ENCODE data around the gene RNASE12. TPM values are rescaled to one million over a fixed set of nuclear protein-coding genes. Genes with fewer than 3 reads are reported as not detected.

RNASE12 gene
- total and polyA plus RNA-seq, 9 of the 15 experiments (the other 6 are each of a cell fraction or from before 2014, with no cell fraction given): 0.24 TPM; not detected in 8

DNA sequence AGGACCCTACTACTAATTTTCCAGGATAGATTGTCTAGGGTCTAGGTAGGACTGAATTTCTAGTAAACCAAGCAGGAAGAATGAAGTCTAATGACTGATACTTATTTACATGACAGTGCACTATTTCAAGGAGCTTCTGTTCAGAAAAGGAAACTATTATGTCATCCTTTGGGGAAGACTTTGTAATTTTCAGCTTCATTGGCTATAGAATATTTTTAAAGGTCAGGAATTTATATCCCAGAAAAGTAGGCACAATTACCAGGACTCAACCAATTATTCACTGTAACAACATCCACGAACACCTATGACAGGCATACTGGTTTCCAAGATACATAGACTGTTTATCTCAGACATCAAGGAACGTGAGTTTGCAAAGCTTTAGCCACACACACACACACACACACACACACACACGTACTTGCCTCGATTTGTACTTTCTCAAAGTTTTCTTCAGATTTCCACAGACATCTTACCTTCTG is 27.1 kb upstream of the RNASE12 start (continued):
- TF ChIP-seq MLX (CRISPR knock-in tag; conservative IDR thresholded peaks at IDR 0.05) (no peak), ZKSCAN8 (CRISPR knock-in tag; IDR thresholded peaks at IDR 0.05) (no peak), KDM2B (CRISPR knock-in tag; IDR thresholded peaks at IDR 0.05) (no peak), RBM22 (IDR thresholded peaks at IDR 0.05; ENCODE audit: low read depth, low read length, poor library complexity, severe bottlenecking) (no peak), BCL6 (CRISPR knock-in tag; IDR thresholded peaks at IDR 0.05) (no peak), NUFIP1 (IDR thresholded peaks at IDR 0.05; ENCODE audit: partially characterized antibody) (no peak), NFIX (CRISPR knock-in tag; IDR thresholded peaks at IDR 0.05; ENCODE audit: low read depth) (no peak), ZNF311 (CRISPR knock-in tag; IDR thresholded peaks at IDR 0.05) (no peak), ZEB2 (IDR thresholded peaks at IDR 0.05) (peak; percentile 13; the same call in 1 of the 2 replicates), RBM25 (IDR thresholded peaks at IDR 0.05; ENCODE audit: low read depth, low read length, severe bottlenecking) (no peak), ZNF696 (CRISPR knock-in tag; conservative IDR thresholded peaks at IDR 0.05) (no peak), SMARCE1 (IDR thresholded peaks at IDR 0.05) (peak; percentile 76; the same call in 1 of the 2 replicates)
- TF ChIP-seq, protein P1, sequence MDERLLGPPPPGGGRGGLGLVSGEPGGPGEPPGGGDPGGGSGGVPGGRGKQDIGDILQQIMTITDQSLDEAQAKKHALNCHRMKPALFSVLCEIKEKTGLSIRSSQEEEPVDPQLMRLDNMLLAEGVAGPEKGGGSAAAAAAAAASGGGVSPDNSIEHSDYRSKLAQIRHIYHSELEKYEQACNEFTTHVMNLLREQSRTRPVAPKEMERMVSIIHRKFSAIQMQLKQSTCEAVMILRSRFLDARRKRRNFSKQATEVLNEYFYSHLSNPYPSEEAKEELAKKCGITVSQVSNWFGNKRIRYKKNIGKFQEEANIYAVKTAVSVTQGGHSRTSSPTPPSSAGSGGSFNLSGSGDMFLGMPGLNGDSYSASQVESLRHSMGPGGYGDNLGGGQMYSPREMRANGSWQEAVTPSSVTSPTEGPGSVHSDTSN (CRISPR knock-in tag; IDR thresholded peaks at IDR 0.05; ENCODE audit: low read depth): no peak
- TF ChIP-seq, protein P1 (tag; conservative IDR thresholded peaks at IDR 0.05; ENCODE audit: low read depth): peak; percentile 36; the same call in 1 of the 2 replicates
- TF ChIP-seq, protein P2, sequence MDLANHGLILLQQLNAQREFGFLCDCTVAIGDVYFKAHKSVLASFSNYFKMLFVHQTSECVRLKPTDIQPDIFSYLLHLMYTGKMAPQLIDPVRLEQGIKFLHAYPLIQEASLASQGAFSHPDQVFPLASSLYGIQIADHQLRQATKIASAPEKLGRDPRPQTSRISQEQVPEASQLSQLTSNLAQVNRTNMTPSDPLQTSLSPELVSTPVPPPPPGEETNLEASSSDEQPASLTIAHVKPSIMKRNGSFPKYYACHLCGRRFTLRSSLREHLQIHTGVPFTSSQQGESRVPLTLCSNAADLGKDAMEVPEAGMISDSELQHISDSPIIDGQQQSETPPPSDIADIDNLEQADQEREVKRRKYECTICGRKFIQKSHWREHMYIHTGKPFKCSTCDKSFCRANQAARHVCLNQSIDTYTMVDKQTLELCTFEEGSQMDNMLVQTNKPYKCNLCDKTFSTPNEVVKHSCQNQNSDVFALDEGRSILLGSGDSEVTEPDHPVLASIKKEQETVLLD (IDR thresholded peaks at IDR 0.05): no peak
- TF ChIP-seq, protein P3, sequence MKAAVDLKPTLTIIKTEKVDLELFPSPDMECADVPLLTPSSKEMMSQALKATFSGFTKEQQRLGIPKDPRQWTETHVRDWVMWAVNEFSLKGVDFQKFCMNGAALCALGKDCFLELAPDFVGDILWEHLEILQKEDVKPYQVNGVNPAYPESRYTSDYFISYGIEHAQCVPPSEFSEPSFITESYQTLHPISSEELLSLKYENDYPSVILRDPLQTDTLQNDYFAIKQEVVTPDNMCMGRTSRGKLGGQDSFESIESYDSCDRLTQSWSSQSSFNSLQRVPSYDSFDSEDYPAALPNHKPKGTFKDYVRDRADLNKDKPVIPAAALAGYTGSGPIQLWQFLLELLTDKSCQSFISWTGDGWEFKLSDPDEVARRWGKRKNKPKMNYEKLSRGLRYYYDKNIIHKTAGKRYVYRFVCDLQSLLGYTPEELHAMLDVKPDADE (conservative IDR thresholded peaks at IDR 0.05; ENCODE audit: control insufficient read depth, low read depth, low read length): no peak
- TF ChIP-seq, protein P4, sequence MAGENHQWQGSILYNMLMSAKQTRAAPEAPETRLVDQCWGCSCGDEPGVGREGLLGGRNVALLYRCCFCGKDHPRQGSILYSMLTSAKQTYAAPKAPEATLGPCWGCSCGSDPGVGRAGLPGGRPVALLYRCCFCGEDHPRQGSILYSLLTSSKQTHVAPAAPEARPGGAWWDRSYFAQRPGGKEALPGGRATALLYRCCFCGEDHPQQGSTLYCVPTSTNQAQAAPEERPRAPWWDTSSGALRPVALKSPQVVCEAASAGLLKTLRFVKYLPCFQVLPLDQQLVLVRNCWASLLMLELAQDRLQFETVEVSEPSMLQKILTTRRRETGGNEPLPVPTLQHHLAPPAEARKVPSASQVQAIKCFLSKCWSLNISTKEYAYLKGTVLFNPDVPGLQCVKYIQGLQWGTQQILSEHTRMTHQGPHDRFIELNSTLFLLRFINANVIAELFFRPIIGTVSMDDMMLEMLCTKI (IDR thresholded peaks at IDR 0.05; ENCODE audit: partially characterized antibody): no peak
- TF ChIP-seq, protein P5, sequence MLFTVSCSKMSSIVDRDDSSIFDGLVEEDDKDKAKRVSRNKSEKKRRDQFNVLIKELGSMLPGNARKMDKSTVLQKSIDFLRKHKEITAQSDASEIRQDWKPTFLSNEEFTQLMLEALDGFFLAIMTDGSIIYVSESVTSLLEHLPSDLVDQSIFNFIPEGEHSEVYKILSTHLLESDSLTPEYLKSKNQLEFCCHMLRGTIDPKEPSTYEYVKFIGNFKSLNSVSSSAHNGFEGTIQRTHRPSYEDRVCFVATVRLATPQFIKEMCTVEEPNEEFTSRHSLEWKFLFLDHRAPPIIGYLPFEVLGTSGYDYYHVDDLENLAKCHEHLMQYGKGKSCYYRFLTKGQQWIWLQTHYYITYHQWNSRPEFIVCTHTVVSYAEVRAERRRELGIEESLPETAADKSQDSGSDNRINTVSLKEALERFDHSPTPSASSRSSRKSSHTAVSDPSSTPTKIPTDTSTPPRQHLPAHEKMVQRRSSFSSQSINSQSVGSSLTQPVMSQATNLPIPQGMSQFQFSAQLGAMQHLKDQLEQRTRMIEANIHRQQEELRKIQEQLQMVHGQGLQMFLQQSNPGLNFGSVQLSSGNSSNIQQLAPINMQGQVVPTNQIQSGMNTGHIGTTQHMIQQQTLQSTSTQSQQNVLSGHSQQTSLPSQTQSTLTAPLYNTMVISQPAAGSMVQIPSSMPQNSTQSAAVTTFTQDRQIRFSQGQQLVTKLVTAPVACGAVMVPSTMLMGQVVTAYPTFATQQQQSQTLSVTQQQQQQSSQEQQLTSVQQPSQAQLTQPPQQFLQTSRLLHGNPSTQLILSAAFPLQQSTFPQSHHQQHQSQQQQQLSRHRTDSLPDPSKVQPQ (CRISPR knock-in tag; IDR thresholded peaks at IDR 0.05; ENCODE audit: borderline replicate concordance): no peak

Data from K562 (cell line).